HepG2 (cell line): Measurements from ENCODE around the gene GRIK4. TPM values are rescaled to one million over a fixed set of nuclear protein-coding genes. Genes with fewer than 3 reads are reported as not detected.

Experiments used
- ATAC-seq: fragments of 200-7000 bp; cut with Tn5 transposase; 3 replicates; pipeline ENCODE4 v1.9.1; 2020; ENCODE audit warnings: mild to moderate bottlenecking, moderate library complexity
- BruUV-seq: library from RNA; stranded (reverse); fragments of 400-500 nt; replicated peaks from 2 replicates; lab custom pipeline; 2021; lab: Mats Ljungman, UMichigan
- CTCF ChIA-PET: fragments of 300-600 bp; formaldehyde crosslinking; extraction: SDS; loops from one replicate; lab custom pipeline; 2021; ENCODE audit warnings: low total read pairs, inconsistent platforms, low intra/inter-chr PET ratio; lab: Yijun Ruan, JAX
- POLR2A ChIA-PET: fragments of 350-600 bp; sonication (Branson Sonifier 250); formaldehyde crosslinking; loops from one replicate; lab custom pipeline; 2020; ENCODE audit warnings: antibody characterized with exemption, inconsistent platforms; lab: Yijun Ruan, JAX
- DNase-seq: peaks from one replicate; pipeline ENCODE4 v3.0.0-alpha.2; 2015; ENCODE audit warnings: low spot score
- FAIRE-seq: peaks from 3 replicates; lab custom pipeline; 2011; peaks lifted over from hg19 to GRCh38; lab: Jason Lieb, UNC
- H2AFZ ChIP-seq: one replicate; pipeline ENCODE4 v1.6.1; 2011; ENCODE audit warnings: low read length, inconsistent platforms
- H3K27ac ChIP-seq: fragments of 300-600 bp; 3 replicates; pipeline ENCODE4 v1.8.0; 2011; ENCODE audit warnings: mixed run types, mild to moderate bottlenecking, mixed read lengths, low read length, inconsistent platforms; ENCODE audit not compliant: insufficient read depth; ENCODE audit errors: extremely low read length
- H3K27me3 ChIP-seq, 2 experiments: fragments of 200-600 bp in 1 of 2; 2 replicates in 1 of 2; 3 replicates in 1 of 2; pipeline versions ENCODE4 v1.6.0 to v1.8.0; 2011; ENCODE audit warnings: low read length in 2 of 2, mild to moderate bottlenecking in 2 of 2, moderate library complexity in 2 of 2, inconsistent platforms in 1 of 2; ENCODE audit not compliant: insufficient read depth in 2 of 2, control insufficient read depth in 1 of 2
- H3K36me3 ChIP-seq, 2 experiments: fragments of 200-600 bp in 1 of 2; replicated peaks in 1 of 2; 2 replicates in 1 of 2; 3 replicates in 1 of 2; pipeline versions ENCODE4 v1.5.1 to v1.8.0; 2011; ENCODE audit warnings: low read length in 2 of 2, inconsistent platforms in 1 of 2; ENCODE audit not compliant: insufficient read depth in 2 of 2, control insufficient read depth in 1 of 2
- H3K4me1 ChIP-seq: 2 replicates; pipeline ENCODE4 v1.5.1; 2012; ENCODE audit warnings: low read length, inconsistent platforms; ENCODE audit not compliant: insufficient read depth
- H3K4me2 ChIP-seq: 2 replicates; pipeline ENCODE4 v1.6.0; 2011; ENCODE audit warnings: low read depth, low read length, inconsistent platforms
- H3K4me3 ChIP-seq, 3 experiments: fragments of 200-600 bp in 1 of 3; sonication (generic), shearing (Covaris generic) in 1 of 3; replicated peaks in 1 of 3; 2 replicates each; pipeline ENCODE4 v1.5.1; 2011 to 2016; ENCODE audit warnings: low read length in 3 of 3, inconsistent platforms in 2 of 3, low read depth in 2 of 3, mild to moderate bottlenecking in 2 of 3, control low read depth in 1 of 3, mixed read lengths in 1 of 3; ENCODE audit not compliant: insufficient read depth in 1 of 3
- H3K79me2 ChIP-seq: one replicate; pipeline ENCODE4 v1.6.1; 2011; ENCODE audit warnings: low read length, inconsistent platforms; ENCODE audit not compliant: insufficient read depth
- H3K9ac ChIP-seq: 2 replicates; pipeline ENCODE4 v1.6.0; 2011; ENCODE audit warnings: mild to moderate bottlenecking, low read depth, low read length, inconsistent platforms; ENCODE audit not compliant: insufficient read depth
- H3K9me3 ChIP-seq: 2 replicates; pipeline ENCODE4 v1.5.1; 2012; ENCODE audit warnings: mild to moderate bottlenecking, low read length
- H4K20me1 ChIP-seq: 2 replicates; pipeline ENCODE4 v1.6.0; 2011; ENCODE audit warnings: inconsistent platforms, mild to moderate bottlenecking, low read length, moderate library complexity; ENCODE audit not compliant: insufficient read depth
- MEF2D ChIP-seq: sonication (generic); formaldehyde crosslinking; IDR thresholded peaks from 2 replicates; pipeline ENCODE4 v1.5.1; 2020; ENCODE audit warnings: mild to moderate bottlenecking, missing genetic modification reagents
- MTF2 ChIP-seq: sonication (generic); formaldehyde crosslinking; IDR thresholded peaks from 2 replicates; pipeline ENCODE4 v1.5.0; 2020; ENCODE audit warnings: missing genetic modification reagents, borderline replicate concordance
- RAD51 ChIP-seq: fragments of 450-650 bp; IDR thresholded peaks from 2 replicates; pipeline ENCODE4 v1.6.1; 2016; ENCODE audit warnings: borderline replicate concordance
- REL ChIP-seq: sonication (generic); formaldehyde crosslinking; conservative IDR thresholded peaks from 2 replicates; pipeline ENCODE4 v1.8.0; 2022; ENCODE audit warnings: mild to moderate bottlenecking, missing genetic modification reagents, moderate library complexity
- SIX4 ChIP-seq: sonication (generic); formaldehyde crosslinking; IDR thresholded peaks from 2 replicates; pipeline ENCODE4 v1.4.0; 2020; ENCODE audit warnings: missing genetic modification reagents
- SPEN ChIP-seq: sonication (generic); formaldehyde crosslinking; IDR thresholded peaks from 2 replicates; pipeline ENCODE4 v1.5.1; 2020; ENCODE audit warnings: low read depth, mild to moderate bottlenecking, missing genetic modification reagents
- TBX3 ChIP-seq: fragments of 450-650 bp; IDR thresholded peaks from 2 replicates; pipeline ENCODE4 v1.6.1; 2017; ENCODE audit warnings: antibody characterized with exemption, mild to moderate bottlenecking, inconsistent platforms, borderline replicate concordance
- ZBTB38 ChIP-seq: sonication (generic); formaldehyde crosslinking; IDR thresholded peaks from 2 replicates; pipeline ENCODE4 v1.5.1; 2020; ENCODE audit warnings: mild to moderate bottlenecking, missing genetic modification reagents
- ZFP90 ChIP-seq: sonication (generic); formaldehyde crosslinking; IDR thresholded peaks from 2 replicates; pipeline ENCODE4 v1.8.0; 2022; ENCODE audit warnings: missing genetic modification reagents, mild to moderate bottlenecking, inconsistent platforms, borderline replicate concordance
- ZNF17 ChIP-seq: sonication (generic); formaldehyde crosslinking; IDR thresholded peaks from 2 replicates; pipeline ENCODE4 v1.5.0; 2020; ENCODE audit warnings: mild to moderate bottlenecking, missing genetic modification reagents
- ZNF567 ChIP-seq: sonication (generic); formaldehyde crosslinking; IDR thresholded peaks from 2 replicates; pipeline ENCODE4 v1.8.1; 2023; ENCODE audit warnings: mild to moderate bottlenecking, missing genetic modification reagents, borderline replicate concordance
- WGBS: methylation state at CpG from one replicate; pipeline ENCODE4 v1.1.6; 2017; ENCODE audit warnings: low lambda C conversion rate; 5-methylcytosine and 5-hydroxymethylcytosine counted together
- in situ Hi-C: cut with HindIII; loops from 2 replicates; pipeline ENCODE4 v1.10.0; 2017; ENCODE audit warnings: low pct_unique_long_range_greater_than_20kb; ENCODE audit not compliant: extremely low pct_ligation_motif_present
- intact Hi-C: fragments of 100-400 bp; cut with micrococcal nuclease; formaldehyde crosslinking; loops from one replicate; pipeline ENCODE4 v1.10.0; 2022; ENCODE audit not compliant: unreplicated experiment
- polyA plus RNA-seq, 8 experiments: library from polyadenylated mRNA; depleted of rRNA in 3 of 8; stranded (reverse) in 7 of 8; unstranded in 1 of 8; fragments of >200 nt; fragmentation: Illumina TruSeq in 4 of 8; extraction: Trizol in 4 of 8; gene quantifications; 2 replicates each; pipeline versions ENCODE4 v1.2.1 to v1.2.3, GENCODE V29; 2011 to 2016; ENCODE audit warnings: low read depth in 4 of 8, missing spikeins in 1 of 8, mixed read lengths in 1 of 8; ENCODE audit not compliant: insufficient read depth in 1 of 8
- total RNA-seq, 5 experiments: library from RNA; depleted of rRNA; stranded (reverse); fragments of >200 nt; fragmentation: Illumina TruSeq; extraction: Trizol; gene quantifications; 2 replicates each; pipeline ENCODE4 v1.2.3, GENCODE V29; 2016; ENCODE audit warnings: low read depth in 1 of 5
- TF ChIP-seq, protein P1 (sequence below): sonication (generic); formaldehyde crosslinking; IDR thresholded peaks from 2 replicates; pipeline ENCODE4 v1.4.0; 2020; ENCODE audit warnings: missing genetic modification reagents, borderline replicate concordance
- TF ChIP-seq, protein P2 (sequence below): sonication (generic); formaldehyde crosslinking; IDR thresholded peaks from 2 replicates; pipeline ENCODE4 v1.4.0; 2020; ENCODE audit warnings: mild to moderate bottlenecking, missing genetic modification reagents
- TF ChIP-seq, protein P3 (sequence below): sonication (generic); formaldehyde crosslinking; IDR thresholded peaks from 2 replicates; pipeline ENCODE4 v1.4.0; 2020; ENCODE audit warnings: mild to moderate bottlenecking, missing genetic modification reagents
- TF ChIP-seq, protein P4 (sequence below): sonication (generic); formaldehyde crosslinking; IDR thresholded peaks from 2 replicates; pipeline ENCODE4 v1.5.1; 2020; ENCODE audit warnings: missing genetic modification reagents, mild to moderate bottlenecking, borderline replicate concordance

The GRIK4 gene
- total and polyA plus RNA-seq, 2 of the 13 experiments (the other 11 are each of a cell fraction or from before 2014, with no cell fraction given): 0.04 to 0.07 TPM

DNA sequence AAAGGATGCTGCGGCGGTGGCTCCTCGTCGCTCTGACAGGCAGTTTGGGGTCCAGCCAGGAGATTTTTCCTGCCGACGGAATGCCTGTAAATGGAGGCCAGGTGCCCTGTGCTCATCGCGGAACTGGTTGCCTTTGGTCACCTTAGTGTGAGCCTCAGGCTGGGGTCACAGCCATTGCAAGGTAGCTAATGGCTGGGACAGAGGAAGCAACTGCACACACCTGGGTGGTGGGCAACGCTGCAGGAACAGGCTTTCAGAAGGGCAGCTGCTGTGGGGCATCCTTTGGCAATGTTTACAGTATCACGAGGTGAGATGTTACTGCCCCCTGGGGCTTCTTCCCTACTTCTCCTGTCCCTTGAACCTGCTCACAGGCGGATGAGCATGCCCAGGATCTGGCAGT, 205.5 kb downstream of the GRIK4 start:
- H3K36me3 ChIP-seq: no peaks in the 10 kb centered on the region
- in situ Hi-C loops: no loop called here
- DNase-seq (no peak), ATAC-seq (no peak), FAIRE-seq (no peak)
- H3K4me1 ChIP-seq: peaks cover 12% of the 10 kb centered on the region
- H3K27me3 ChIP-seq: peaks cover 1 to 21% of the 10 kb centered on the region in 2 experiments; a peak in 3 of 5 replicates
- H3K79me2 ChIP-seq: no peaks in the 10 kb centered on the region
- H3K9me3 ChIP-seq: no peaks in the 10 kb centered on the region
- no peak overlapping the region for H3K4me3 ChIP-seq
- 91% methylated on average over 8 of the region's 11 CpGs for WGBS
- ChIA-PET POLR2A (no interaction called here), CTCF (no interaction called here)
- H3K27ac ChIP-seq: no peak overlapping the region
- H3K4me2 ChIP-seq: no peak overlapping the region
- no peak overlapping the region for H3K9ac ChIP-seq
- no TSS peak for BruUV-seq
- no peaks in the 10 kb centered on the region for H4K20me1 ChIP-seq
- H2AFZ ChIP-seq: no peak overlapping the region
- intact Hi-C loops: no loop called here
- TF ChIP-seq RAD51 (no peak), ZBTB38 (CRISPR knock-in tag) (no peak), ZNF17 (no peak), SPEN (no peak), ZFP90 (CRISPR knock-in tag) (no peak), REL (CRISPR knock-in tag) (no peak), MTF2 (CRISPR knock-in tag) (no peak), TBX3 (no peak), ZNF567 (CRISPR knock-in tag) (no peak), SIX4 (CRISPR knock-in tag) (no peak), MEF2D (CRISPR knock-in tag) (no peak)
- TF ChIP-seq, protein P1, sequence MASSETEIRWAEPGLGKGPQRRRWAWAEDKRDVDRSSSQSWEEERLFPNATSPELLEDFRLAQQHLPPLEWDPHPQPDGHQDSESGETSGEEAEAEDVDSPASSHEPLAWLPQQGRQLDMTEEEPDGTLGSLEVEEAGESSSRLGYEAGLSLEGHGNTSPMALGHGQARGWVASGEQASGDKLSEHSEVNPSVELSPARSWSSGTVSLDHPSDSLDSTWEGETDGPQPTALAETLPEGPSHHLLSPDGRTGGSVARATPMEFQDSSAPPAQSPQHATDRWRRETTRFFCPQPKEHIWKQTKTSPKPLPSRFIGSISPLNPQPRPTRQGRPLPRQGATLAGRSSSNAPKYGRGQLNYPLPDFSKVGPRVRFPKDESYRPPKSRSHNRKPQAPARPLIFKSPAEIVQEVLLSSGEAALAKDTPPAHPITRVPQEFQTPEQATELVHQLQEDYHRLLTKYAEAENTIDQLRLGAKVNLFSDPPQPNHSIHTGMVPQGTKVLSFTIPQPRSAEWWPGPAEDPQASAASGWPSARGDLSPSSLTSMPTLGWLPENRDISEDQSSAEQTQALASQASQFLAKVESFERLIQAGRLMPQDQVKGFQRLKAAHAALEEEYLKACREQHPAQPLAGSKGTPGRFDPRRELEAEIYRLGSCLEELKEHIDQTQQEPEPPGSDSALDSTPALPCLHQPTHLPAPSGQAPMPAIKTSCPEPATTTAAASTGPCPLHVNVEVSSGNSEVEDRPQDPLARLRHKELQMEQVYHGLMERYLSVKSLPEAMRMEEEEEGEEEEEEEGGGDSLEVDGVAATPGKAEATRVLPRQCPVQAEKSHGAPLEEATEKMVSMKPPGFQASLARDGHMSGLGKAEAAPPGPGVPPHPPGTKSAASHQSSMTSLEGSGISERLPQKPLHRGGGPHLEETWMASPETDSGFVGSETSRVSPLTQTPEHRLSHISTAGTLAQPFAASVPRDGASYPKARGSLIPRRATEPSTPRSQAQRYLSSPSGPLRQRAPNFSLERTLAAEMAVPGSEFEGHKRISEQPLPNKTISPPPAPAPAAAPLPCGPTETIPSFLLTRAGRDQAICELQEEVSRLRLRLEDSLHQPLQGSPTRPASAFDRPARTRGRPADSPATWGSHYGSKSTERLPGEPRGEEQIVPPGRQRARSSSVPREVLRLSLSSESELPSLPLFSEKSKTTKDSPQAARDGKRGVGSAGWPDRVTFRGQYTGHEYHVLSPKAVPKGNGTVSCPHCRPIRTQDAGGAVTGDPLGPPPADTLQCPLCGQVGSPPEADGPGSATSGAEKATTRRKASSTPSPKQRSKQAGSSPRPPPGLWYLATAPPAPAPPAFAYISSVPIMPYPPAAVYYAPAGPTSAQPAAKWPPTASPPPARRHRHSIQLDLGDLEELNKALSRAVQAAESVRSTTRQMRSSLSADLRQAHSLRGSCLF (CRISPR knock-in tag): no peak
- TF ChIP-seq, protein P2, sequence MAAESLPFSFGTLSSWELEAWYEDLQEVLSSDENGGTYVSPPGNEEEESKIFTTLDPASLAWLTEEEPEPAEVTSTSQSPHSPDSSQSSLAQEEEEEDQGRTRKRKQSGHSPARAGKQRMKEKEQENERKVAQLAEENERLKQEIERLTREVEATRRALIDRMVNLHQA (CRISPR knock-in tag): no peak
- TF ChIP-seq, protein P3, sequence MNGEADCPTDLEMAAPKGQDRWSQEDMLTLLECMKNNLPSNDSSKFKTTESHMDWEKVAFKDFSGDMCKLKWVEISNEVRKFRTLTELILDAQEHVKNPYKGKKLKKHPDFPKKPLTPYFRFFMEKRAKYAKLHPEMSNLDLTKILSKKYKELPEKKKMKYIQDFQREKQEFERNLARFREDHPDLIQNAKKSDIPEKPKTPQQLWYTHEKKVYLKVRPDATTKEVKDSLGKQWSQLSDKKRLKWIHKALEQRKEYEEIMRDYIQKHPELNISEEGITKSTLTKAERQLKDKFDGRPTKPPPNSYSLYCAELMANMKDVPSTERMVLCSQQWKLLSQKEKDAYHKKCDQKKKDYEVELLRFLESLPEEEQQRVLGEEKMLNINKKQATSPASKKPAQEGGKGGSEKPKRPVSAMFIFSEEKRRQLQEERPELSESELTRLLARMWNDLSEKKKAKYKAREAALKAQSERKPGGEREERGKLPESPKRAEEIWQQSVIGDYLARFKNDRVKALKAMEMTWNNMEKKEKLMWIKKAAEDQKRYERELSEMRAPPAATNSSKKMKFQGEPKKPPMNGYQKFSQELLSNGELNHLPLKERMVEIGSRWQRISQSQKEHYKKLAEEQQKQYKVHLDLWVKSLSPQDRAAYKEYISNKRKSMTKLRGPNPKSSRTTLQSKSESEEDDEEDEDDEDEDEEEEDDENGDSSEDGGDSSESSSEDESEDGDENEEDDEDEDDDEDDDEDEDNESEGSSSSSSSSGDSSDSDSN (CRISPR knock-in tag): no peak
- TF ChIP-seq, protein P4, sequence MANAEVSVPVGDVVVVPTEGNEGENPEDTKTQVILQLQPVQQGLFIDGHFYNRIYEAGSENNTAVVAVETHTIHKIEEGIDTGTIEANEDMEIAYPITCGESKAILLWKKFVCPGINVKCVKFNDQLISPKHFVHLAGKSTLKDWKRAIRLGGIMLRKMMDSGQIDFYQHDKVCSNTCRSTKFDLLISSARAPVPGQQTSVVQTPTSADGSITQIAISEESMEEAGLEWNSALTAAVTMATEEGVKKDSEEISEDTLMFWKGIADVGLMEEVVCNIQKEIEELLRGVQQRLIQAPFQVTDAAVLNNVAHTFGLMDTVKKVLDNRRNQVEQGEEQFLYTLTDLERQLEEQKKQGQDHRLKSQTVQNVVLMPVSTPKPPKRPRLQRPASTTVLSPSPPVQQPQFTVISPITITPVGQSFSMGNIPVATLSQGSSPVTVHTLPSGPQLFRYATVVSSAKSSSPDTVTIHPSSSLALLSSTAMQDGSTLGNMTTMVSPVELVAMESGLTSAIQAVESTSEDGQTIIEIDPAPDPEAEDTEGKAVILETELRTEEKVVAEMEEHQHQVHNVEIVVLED (CRISPR knock-in tag): no peak
